GM18526 (cell line): Measurements from ENCODE around the gene LRG1.

Source experiments
- POLR2A ChIP-seq: IDR thresholded peaks from 3 replicates; pipeline ENCODE4 v1.6.1; 2011; ENCODE audit not compliant: insufficient read length; ENCODE audit errors: extremely low read depth

The LRG1 gene

DNA sequence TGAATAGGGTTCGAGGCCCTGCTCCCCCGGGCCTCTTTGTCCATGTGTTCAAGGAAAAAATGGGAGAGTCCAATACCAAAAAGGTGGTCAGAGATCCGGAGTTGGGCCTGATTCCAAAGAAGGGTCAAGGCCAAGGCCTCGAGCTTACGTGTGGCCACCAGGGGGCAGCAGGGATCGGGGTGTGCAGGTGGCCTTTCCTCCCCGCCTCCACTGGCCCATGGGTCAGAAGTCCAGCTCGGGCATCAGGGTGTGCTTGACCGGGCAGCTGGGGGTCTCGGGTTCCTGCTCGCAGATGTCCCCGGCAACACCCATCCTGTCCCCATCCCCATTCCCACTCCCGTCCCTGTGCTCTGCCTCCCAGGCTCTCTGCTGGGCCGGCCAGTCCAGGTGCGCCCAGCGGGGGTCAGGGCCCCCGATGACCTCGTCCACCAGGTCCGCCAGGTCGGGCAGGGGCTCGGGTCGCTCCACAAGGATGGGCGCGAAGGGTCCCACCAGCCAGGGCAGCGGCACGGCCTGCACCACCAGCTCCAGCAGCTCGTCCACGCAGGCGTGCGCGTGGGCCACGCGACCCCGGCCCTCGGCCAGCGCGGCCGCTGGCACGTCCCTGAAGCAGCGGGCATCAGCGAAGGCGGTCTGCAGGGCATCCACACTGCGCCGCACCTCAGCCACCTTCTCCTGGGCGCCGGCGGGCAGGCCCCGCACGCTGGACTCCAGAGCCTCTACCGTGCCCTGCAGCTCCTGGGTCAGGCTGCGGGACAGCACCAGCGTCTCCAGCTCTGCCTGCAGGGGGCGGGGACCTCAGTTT is 16.3 kb downstream of the LRG1 start:
- no peak for TF ChIP-seq POLR2A

DNA sequence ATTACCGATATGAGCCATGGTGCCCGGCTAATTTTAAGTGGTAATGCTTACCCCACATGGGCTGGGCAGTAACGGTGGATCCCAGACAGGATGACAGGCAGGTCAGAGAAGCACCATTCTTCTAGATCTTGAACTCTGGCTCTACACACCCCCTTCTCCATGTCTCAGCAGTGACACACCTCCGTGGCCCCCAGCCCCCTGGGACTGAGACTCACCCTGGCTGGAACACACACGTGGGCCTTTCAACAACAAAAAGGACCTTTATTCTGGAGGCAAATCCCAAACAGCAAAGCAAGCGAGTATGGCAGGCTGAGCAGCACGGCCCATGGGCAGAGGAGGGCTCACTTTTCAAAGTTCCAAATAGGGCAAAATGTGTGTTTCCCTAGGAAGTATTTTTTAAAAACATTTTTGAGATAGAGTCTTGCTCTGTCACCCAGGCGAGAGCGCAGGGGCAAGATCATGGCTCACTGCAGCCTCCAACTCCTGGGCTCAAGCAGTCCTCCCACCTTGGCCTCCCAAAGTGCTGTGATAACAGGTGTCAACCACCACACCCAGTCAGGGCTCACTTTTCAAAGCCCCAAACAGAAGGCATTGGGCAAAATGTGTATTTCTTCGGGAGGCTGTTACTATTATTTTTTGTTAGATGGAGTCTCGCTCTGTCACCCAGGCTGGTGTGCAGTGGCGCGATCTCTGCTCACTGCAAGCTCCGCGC is 17.4 kb downstream of the LRG1 start:
- TF ChIP-seq POLR2A: no peak

- no peak for TF ChIP-seq POLR2A
Measured at GRCh38 chr19:4521888-4522242, 18.0 kb downstream of the LRG1 start.

DNA sequence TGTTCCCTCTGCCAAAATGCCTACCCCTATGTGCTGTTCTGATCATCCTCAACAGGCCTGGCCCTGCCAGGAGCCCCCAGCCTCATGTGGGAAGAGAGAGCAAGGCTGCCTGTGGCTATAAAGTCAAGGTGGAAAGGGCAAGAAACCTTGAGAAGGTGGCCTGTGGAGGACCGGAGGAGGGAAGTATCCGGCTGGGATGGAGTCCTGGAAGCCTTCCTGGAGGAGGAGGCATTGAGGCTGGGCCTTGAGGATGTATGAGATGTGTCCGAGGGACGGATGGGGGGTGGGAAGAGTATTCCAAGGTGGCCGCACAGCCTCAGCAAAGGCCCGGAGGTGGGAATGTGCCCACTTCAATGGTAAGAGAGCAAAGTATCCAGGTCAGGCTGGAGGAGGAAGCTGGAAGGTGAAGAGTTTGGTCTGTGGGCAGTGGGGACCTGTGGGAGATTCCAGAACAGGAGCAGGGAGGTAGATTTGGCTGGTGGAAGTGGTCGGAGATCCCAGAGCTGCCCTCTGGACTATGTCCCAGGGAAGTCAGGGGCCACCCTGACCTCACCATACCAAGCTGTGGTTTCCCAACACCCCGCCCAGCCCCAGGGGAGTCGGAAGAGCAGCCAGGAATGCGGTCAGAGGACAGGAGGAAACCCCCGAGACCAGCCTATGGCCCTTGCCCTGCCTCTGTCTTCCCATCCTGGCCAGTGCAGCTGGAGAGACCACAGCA is 18.5 kb downstream of the LRG1 start:
- no peak for TF ChIP-seq POLR2A

GRCh38 chr19:4519521-4520277 is 20.1 kb downstream of the LRG1 start:
- no peak for TF ChIP-seq POLR2A

DNA sequence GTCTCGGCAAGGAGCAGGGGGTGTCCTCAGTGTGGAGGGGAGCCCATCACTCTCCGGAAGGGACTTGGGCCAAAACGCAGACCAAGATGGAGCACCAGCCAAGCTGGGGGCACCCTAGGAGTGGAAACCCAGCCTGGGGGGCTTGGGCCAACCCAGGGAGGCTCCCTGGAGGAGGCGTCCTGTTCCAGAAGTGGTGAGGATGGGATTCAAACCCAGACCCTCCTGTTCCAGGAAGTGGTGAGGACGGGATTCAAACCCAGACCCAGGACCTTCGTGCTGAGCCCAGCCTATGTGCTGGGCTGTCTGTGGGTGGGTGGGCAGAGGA is 20.7 kb downstream of the LRG1 start:
- TF ChIP-seq POLR2A: no peak

DNA sequence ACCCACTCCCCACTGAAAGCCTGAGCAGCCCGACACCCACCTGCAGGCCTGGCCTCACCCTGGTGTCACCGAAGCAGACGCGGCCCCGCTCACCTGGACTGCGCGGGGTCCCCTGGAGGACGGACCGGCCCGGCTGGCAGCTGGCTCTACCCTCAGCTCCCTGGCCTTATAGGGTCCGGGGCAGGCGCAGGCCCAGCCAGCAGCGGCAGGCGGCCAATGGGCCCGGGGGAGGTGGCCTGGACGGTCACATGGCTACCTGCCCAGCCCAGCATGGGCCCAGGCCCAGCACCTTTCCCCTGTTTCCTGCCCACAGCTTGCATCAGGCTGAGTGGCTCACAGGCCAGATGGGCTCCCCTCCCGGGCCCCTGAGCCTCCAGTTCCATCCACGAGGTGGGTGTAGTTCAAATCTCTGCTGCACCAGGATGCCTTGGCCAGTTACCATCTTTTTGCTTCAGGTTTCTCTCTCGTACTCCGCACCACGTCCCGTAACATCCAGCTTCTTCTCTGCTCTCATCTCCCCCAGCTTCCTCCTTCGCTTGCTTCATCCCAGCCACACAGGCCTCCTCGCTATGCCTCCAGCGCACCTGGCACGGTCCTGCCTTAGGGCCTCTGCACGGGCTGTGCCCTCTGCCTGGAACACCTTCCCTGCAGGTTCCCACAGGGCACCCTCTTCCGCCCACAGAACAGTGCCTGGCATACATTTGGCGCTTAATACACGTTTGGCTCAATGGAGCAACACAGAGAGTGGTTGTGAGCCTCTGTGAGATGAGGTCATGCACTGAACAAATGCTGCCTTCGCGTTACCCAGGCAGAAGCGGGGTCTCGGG is 21.3 kb downstream of the LRG1 start, which contains the start of gene PLIN4:
Gene PLIN4, minus strand, starts transcription at position 142 of the 827 bp plus-strand sequence. CDS start 214 bp downstream, outside the sequence.
- no peak for TF ChIP-seq POLR2A

- TF ChIP-seq POLR2A: no peak
Measured at GRCh38 chr19:4517451-4518057, 22.3 kb downstream of the LRG1 start.

- no peak for TF ChIP-seq POLR2A
Measured at GRCh38 chr19:4516939-4517300, 22.9 kb downstream of the LRG1 start.

- no peak for TF ChIP-seq POLR2A
Measured at GRCh38 chr19:4516199-4516938, 23.5 kb downstream of the LRG1 start.

DNA sequence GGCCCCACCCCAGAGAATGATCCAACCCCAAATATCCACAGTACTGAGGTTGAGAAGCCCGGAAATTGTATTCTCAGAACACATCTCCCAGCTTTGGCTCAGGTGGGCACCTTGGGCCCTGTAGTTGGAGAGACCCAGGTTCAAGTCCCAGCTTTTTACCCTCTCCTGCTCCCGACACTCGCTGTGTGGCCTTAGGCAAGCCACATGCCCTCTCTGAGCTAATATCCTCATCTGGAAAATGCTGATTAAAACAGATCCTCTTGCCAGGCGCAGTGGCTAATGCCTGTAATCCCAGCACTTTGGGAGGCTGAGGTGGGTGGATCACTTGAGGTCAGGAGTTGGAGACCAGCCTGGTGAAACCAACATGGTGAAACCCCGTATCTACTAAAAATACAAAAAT is 24.1 kb downstream of the LRG1 start:
- TF ChIP-seq POLR2A: no peak

GRCh38 chr19:4513248-4513647 is 26.6 kb downstream of the LRG1 start:
- TF ChIP-seq POLR2A: no peak

- no peak for TF ChIP-seq POLR2A
Measured at GRCh38 chr19:4512070-4512469, 27.8 kb downstream of the LRG1 start.

GRCh38 chr19:4511300-4512054 is 28.4 kb downstream of the LRG1 start:
- no peak for TF ChIP-seq POLR2A
